K562 (cell line): ENCODE data around the gene EN2. TPM values are rescaled to one million over a fixed set of nuclear protein-coding genes. Genes with fewer than 3 reads are reported as not detected.

Experiments used
- FOXM1 ChIP-seq, 2 experiments: fragments of 450-650 bp in 1 of 2; sonication (generic) in 1 of 2; formaldehyde crosslinking in 1 of 2; IDR thresholded peaks; 2 replicates each; pipeline versions ENCODE4 v1.6.1 to v1.9.0; 2017 to 2022; ENCODE audit warnings: low read depth in 2 of 2, mild to moderate bottlenecking in 2 of 2, missing genetic modification reagents in 1 of 2, moderate library complexity in 1 of 2
- polyA plus RNA-seq, 8 experiments: library from polyadenylated mRNA; depleted of rRNA in 4 of 8; stranded (reverse) in 5 of 8; unstranded in 3 of 8; fragments of >200 nt; fragmentation: Nextera tagmentation in 2 of 8; fragmentation: Illumina TruSeq in 1 of 8; extraction: Ambion mirVana in 2 of 8; extraction: Trizol in 1 of 8; gene quantifications; 2 replicates each; pipeline versions ENCODE4 v1.2.1 to v1.2.3, GENCODE V29; 2011 to 2014; ENCODE audit warnings: inconsistent platforms in 1 of 8, missing spikeins in 1 of 8
- total RNA-seq, 7 experiments: library from RNA; depleted of rRNA in 6 of 7; stranded (reverse); fragments of >200 nt in 6 of 7; fragmentation: Illumina TruSeq in 2 of 7; extraction: Trizol in 2 of 7; gene quantifications; 2 replicates each; pipeline versions ENCODE4 v1.2.1 to v1.2.3, GENCODE V29; 2011 to 2021; ENCODE audit warnings: low replicate concordance in 1 of 7
- TF ChIP-seq, protein P1 (sequence below), 2 experiments: fragments of 450-650 bp; formaldehyde crosslinking in 1 of 2; IDR thresholded peaks; 2 replicates each; pipeline versions ENCODE4 v1.4.0 to v1.6.1; 2014 to 2020; ENCODE audit warnings: mild to moderate bottlenecking in 2 of 2, borderline replicate concordance in 1 of 2, low read depth in 1 of 2

EN2 gene
- total and polyA plus RNA-seq, 9 of the 15 experiments (the other 6 are each of a cell fraction or from before 2014, with no cell fraction given) = 0.04 TPM; not detected in 7

DNA sequence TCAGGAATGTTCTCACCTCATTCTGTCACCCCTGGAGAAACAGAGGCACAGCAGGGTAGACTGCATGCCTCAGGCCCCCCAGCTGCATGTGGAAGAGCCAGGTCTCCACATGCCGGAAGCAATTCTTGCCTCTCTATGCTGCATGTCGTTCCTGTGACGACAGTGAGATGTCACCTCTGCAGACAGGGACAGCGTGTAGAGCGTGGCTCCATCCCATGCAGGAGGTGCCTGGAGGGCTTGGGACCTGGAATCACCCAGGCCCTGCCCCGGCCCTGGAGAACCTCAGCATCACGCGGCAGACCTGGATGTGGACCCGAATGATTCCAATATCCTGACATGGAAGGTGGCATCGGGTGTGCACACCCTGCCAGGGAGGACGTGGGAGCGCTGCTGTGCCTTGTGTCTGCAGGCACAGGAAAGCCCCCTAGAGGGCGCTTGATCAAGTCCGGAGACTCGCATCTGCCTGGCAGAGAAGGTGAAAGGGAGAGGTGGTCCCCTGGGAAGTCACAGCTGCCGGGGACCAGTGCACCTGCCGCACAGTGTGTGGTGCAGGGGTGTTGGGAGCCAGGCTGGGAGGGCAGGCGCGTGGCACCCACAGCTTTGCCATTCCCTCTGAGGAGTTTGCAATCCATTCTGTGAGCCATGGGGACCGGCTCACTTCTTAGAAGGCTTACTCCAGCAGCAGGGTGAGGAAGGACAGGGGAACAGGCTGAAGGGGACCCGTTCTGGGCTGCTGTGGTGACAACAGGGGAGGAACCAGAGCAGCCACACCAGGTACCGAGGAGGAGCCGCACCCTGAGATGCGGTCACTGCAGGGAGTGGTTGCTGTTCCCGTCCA lies 45.3 kb upstream of the EN2 start (continued):
- TF ChIP-seq, protein P1, sequence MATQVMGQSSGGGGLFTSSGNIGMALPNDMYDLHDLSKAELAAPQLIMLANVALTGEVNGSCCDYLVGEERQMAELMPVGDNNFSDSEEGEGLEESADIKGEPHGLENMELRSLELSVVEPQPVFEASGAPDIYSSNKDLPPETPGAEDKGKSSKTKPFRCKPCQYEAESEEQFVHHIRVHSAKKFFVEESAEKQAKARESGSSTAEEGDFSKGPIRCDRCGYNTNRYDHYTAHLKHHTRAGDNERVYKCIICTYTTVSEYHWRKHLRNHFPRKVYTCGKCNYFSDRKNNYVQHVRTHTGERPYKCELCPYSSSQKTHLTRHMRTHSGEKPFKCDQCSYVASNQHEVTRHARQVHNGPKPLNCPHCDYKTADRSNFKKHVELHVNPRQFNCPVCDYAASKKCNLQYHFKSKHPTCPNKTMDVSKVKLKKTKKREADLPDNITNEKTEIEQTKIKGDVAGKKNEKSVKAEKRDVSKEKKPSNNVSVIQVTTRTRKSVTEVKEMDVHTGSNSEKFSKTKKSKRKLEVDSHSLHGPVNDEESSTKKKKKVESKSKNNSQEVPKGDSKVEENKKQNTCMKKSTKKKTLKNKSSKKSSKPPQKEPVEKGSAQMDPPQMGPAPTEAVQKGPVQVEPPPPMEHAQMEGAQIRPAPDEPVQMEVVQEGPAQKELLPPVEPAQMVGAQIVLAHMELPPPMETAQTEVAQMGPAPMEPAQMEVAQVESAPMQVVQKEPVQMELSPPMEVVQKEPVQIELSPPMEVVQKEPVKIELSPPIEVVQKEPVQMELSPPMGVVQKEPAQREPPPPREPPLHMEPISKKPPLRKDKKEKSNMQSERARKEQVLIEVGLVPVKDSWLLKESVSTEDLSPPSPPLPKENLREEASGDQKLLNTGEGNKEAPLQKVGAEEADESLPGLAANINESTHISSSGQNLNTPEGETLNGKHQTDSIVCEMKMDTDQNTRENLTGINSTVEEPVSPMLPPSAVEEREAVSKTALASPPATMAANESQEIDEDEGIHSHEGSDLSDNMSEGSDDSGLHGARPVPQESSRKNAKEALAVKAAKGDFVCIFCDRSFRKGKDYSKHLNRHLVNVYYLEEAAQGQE (IDR thresholded peaks at IDR 0.05; ENCODE audit: borderline replicate concordance) = peak; percentile 18; the same call in 1 of the 2 replicates
- TF ChIP-seq, protein P1 (CRISPR knock-in tag; IDR thresholded peaks at IDR 0.05; ENCODE audit: low read depth) = no peak
- TF ChIP-seq FOXM1 (IDR thresholded peaks at IDR 0.05; ENCODE audit: low read depth) (no peak), FOXM1 (CRISPR knock-in tag; IDR thresholded peaks at IDR 0.05; ENCODE audit: low read depth) (0 out of 2 replicates have a peak, but pooled peaks have one; percentile 58)
